Glomerular visceral epithelial cell (primary cell): ENCODE data around the gene BABAM1.

Experiments
- DNase-seq: peaks from one replicate; pipeline ENCODE4 v3.0.0-alpha.2; 2016; ENCODE audit errors: extremely low spot score

The BABAM1 gene

GRCh38 chr19:17321655-17322489, 54.6 kb downstream of the BABAM1 start:
- DNase-seq = no peak

GRCh38 chr19:17322854-17323253, 55.6 kb downstream of the BABAM1 start:
- no peak for DNase-seq

- DNase-seq = no peak
Measured at GRCh38 chr19:17323300-17323963, 56.2 kb downstream of the BABAM1 start.

GRCh38 chr19:17323964-17324332, 56.7 kb downstream of the BABAM1 start:
- DNase-seq = no peak

GRCh38 chr19:17324357-17325114, 57.3 kb downstream of the BABAM1 start:
- DNase-seq = no peak

GRCh38 chr19:17325133-17325532, 57.9 kb downstream of the BABAM1 start:
- DNase-seq = no peak

GRCh38 chr19:17325881-17326594, 58.8 kb downstream of the BABAM1 start:
- DNase-seq = no peak

- DNase-seq = peak; percentile 24
Measured at GRCh38 chr19:17326595-17326966, 59.3 kb downstream of the BABAM1 start.

- DNase-seq = no peak
Measured at GRCh38 chr19:17327068-17327653, 59.9 kb downstream of the BABAM1 start.

GRCh38 chr19:17327654-17328516, 60.6 kb downstream of the BABAM1 start:
- DNase-seq = no peak
